SH-SY5Y (cell line): ENCODE data around the gene VWF.

Source experiments
- GATA2 ChIP-seq: IDR thresholded peaks from 2 replicates; pipeline ENCODE4 v1.6.1; 2011; ENCODE audit warnings: mild to moderate bottlenecking, low read depth, low read length
- GATA3 ChIP-seq: IDR thresholded peaks from 2 replicates; pipeline ENCODE4 v1.6.1; 2011; ENCODE audit warnings: low read depth, mild to moderate bottlenecking, low read length, moderate library complexity

DNA sequence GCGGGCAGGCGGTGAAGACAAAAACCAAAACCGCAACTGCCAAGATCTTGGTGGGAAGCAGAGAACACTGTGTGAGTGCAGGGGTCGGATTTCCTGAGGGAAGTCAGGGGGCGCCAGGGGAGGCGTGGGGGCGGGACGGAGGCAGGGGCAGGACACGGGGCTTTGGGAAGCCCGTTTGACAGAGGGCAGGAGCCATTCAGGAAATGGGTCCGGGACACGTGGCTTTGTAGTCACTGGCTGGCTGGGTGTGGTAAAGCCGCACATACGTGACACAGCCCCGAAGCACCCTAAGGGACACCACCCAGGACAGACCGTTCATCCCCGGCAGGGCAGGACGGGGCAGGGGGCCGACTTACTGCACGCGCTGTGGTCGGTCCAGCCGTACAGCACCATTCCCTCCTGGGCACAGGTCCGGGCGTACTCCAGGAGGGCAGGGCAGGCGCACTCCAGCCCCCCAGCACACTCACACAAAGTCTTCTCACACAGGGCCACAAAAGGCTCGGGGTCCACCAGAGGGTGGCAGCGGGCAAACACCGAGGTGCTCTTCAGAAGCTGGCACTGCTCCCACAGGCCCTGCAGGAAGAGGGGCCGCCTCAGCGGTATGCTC lies 49.4 kb downstream of the VWF start:
- no peak for TF ChIP-seq GATA3
- TF ChIP-seq GATA2, result no peak
